Stimulated activated CD4-positive, alpha-beta T cell treated with anti-CD3 and anti-CD28 coated beads, Interleukin-12 subunit alpha, Interleukin-12 subunit beta, amount 100 ng/mL, for 4 hours (primary cell): ENCODE results near the gene TRPM2.

Experiments
- DNase-seq: peaks from one replicate; pipeline ENCODE4 v3.0.0-alpha.2; 2020

The TRPM2 gene

DNA sequence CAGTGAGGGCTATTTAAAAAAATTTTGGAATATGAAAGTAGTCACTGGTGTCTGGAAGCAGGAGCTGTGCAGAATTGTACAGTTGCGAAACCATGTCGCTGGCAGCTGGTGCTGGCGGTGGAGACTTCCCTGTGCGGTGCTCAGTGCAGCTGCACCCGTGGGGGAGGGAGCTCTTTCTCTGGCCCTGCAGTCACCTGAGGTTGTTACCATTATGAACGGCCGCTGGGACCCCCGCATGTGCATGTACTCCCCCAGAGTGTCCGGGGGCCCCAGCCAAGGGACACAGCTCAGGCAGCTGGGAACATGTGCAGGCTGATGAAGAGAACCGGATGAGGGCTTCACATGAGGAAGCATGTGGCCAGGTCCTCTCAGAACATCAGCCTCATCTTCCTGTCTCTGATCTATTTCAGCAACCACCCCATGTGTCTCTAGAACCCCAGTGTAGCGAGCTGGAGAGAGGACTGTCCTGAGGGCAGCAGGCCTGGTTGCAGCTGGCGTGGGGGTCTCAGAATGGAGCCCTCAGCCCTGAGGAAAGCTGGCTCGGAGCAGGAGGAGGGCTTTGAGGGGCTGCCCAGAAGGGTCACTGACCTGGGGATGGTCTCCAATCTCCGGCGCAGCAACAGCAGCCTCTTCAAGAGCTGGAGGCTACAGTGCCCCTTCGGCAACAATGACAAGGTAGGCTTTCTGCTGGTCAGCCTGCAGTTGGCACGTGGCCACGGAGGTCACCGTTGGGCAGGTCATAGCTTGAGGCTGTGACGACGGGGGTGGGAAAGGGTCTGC, at the start of gene TRPM2:
Gene TRPM2 (plus strand): TSS at position 431 of the 780 bp plus-strand sequence. CDS start 80 bp downstream, at position 511.
- no peak for DNase-seq

DNA sequence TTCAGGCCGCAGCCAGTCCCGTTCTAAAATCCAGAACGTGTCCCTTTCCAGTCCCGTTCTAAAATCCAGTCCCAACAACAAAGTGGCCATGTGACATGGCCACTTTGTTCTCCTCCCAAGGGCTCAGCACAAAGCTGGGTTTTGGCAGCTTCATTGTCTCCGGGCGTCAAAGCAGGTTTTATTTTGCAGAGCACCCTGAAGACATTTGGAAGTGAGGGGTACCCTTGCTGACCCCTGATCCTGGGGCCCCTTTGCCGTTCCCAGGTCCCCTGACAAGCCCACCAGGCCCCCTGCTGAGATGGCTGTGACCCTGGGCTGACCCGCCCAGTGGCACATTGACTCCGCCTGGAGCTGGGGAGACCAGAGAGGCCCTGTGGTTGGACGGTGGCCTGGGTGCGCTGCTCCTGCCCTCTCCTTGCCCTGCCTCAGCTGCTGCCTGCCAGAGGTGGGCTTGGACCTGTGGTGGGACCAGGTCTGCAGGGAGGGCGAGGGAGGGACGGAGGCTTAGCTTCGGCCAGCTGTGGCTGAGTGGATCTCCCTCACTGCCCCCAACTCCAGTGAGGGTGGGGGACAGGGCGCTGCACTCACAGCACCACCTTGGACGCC, 49.3 kb upstream of the TRPM2 start:
- DNase-seq: no peak

DNA sequence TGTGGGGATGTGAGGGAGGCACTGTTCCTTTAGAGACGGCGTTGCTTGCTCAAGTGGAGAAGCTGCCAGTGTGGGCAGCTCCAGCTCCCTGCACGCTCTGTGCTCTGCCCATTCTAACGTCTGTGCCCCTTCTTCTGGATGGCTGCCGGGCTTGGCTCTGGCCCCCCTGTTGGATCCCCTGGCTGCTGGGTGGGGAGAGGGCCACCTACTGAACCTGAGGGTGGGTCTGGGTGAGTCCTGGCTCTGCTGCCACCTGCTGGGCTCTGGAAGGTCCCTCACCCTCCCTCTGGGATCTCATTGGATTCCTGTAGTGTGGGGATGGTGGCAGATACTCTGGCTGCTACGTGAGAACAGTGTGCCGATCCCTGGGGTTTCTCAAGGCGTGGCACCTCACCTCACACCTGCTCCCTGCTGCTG, 48.5 kb upstream of the TRPM2 start:
- peak; percentile 45 for DNase-seq

DNA sequence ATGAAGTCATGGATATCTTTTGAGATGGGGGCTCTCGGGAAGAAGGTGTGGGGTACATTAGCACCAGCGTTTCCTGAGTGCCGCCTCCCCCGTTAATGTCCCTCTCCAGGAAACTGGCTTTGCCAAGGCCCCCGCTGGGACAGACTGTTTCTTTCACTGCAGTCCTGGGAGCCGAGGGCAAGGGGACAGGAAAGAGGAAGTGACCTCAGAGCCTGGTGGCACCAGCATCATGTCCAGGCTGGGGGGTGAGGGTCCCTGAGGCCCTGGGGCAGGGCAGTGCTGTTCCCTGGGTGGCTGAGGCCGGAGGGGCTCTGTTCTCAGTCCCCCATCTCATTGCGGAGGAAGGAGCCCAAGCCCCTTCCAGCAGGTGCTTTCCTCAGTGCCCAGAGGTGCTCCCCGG, 47.7 kb upstream of the TRPM2 start:
- DNase-seq: no peak

DNA sequence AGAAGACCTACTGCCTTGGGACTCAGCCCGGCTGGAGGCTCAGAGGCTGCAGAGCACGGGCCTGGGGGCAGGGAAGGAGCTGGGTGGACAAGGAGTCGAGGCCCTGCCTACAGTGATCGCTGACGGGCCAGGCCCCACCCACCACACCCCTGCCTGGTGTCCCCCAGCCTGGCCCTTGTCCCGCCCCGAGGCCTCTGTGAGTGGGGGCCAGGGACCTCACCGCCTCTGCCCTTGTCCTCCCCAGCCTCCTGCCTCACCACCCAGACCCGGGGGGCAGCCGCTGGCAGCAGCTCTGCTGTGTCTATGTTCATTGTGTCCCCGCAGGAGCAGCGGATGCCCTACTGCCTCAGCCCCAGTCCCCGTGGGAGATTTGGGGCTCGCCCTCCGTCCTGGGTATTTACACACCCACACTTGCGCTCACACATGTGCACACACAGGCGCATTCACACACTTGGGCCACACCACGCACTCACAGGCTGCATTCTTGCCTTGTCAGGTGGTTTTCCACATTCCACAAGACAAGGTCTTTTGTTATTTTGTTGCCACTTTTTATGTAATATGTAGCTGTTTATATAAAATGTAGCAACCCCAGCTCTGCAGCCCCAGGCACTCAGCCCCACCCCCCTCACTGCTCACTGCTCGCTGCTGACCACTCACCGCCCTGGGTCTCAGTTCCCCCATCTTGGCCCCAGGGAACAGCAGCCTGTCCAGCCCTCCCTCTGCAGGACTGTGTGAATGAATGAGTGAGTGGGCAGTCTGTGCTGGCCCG, 46.3 kb upstream of the TRPM2 start:
- DNase-seq: no peak

DNA sequence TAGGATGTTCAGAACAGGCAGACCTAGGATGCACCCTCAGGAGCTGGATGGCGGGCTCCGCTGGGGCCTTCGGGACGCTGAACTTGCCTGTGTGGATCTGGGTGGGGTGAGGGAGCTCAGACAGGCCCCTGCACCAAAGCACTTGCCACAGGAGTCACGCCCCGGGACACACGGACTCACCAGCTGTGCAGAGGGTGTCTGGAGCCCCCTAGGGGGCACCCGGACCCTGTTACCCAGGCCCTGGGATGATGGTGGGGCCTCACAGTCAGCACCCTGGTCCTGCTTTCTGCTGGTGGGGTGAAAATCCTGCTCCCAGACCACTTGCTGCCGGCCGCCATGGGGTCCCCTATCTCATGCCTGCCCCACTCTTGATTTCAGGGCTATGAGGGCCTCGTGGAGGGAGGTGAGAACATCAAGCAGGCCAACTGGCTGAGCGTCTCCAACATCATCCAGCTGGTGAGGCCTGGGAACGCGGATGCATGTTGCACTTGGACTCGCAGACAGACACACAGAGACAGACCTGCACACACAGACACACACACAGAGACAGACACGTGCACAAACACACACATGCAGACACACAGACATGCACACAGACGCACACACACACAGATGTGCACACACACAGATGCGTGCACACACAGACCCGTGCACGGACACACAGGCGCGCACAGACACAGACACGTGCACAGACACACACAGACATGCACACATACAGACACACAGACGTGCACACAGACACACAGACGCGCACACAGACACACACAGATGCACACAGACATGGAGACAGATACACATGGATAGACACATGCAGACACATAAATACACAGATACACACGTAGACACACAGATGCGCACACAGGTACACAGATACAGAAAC, 42.6 kb upstream of the TRPM2 start:
- no peak for DNase-seq

DNA sequence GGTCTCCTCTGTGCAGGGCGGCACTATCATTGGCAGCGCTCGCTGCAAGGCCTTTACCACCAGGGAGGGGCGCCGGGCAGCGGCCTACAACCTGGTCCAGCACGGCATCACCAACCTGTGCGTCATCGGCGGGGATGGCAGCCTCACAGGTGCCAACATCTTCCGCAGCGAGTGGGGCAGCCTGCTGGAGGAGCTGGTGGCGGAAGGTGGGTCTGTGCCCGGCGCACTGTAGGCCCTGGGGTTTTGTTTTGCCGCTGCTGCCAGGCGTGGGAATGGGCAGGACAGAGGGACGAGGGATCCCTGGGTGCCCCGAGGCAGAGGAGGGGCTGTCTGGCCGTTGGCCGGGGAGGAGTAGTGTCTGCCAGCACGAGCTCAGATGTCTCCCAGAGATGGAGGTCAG, 41.3 kb upstream of the TRPM2 start:
- no peak for DNase-seq

DNA sequence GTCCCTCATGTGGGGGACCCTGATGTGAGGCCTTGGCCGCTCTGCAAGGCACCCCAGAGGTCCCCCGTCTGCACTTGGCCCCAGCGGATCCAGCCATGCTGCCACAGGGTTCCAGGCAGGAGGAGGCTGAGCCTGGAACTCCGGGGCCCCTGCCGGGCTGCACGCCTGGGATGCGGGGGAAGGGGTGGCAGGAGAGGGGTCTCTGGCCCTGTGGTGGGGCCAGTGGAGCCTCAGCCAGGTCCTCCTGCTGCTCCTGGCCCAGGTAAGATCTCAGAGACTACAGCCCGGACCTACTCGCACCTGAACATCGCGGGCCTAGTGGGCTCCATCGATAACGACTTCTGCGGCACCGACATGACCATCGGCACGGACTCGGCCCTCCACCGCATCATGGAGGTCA, 40.7 kb upstream of the TRPM2 start:
- DNase-seq: no peak

DNA sequence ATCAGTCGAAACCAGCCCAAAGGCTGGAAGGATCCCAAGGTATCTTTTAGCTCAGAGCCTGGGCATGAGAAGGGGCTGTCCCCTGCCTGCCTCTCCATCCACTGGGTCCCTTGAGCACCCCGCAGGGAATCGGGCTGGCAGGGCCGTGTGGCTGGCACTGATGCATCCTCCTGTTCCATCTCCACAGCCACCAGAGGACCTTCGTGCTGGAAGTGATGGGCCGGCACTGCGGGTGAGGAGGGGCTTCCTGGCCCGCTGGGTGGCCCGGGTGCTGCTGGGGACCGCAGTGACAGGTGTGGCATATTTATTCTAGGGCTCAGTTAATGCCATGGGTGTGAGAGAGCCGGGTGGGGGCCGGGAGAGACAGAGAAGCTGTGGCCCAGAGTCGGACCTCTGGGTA, 40.0 kb upstream of the TRPM2 start:
- DNase-seq: no peak

DNA sequence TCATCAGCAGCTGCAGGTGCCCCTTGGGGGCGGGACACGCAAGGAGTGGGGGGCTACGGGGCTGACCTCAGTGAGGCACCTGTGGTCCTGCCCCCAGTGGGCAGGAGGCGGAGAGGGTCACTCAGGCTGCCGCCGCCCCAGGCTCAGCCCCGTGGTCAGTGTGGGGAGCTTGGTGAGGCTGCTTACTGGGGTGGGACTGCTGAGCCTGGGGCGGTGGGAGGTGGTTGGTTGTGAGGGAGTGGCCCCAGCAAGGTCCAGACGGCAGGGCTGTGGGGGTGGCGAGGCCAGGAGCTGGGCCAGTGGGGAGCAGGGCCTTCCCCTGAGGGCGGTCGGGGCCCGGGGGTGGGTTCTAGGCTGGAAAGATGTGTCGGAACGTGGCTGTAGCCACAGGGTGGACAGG, 39.3 kb upstream of the TRPM2 start:
- no peak for DNase-seq

DNA sequence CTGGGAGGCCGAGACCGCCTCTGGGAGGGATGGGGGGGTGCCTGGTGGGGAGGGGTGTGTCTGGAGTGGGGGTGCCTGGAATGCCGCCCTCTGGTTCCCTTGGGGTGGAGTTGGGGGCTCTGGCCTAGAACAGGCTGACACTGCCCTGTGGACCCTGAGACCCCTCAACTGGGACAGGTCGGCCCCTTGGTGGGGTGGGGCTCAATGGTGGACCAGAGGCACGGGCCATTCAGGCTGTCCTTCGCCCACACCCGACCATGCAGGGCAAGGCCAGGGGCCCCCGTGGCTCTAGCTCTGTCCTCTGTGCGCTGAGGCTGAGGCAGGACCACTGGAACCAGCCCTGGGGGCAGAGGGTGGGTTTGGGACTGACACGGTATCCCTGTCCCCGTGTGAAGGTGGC, 38.9 kb upstream of the TRPM2 start:
- no peak for DNase-seq

DNA sequence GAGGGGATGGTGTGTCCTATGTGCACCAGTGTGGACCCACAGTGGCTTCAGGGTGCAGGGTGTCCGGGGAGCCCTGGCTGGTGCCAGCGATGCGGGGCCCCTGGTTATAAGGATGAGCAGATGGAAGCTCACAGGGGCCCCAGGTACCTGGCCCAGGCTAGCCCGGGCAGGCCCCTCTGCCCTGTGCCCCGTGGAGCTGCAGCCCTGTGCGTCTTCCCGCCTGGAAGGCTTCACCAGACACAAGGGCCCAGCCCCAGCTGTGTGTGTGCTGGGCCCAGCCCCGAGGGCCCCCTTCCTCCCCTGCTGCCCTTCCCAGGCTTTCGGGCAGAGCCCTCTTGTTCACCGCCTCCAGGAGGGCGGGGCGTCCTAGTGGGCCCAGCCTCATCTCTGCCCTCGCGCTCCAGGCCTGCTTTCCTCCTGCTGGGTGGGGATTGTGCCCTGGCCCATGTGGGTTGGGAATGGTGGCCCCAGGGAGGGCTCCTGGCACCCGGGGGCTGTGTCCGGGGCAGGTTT, 37.7 kb upstream of the TRPM2 start:
- no peak for DNase-seq

DNA sequence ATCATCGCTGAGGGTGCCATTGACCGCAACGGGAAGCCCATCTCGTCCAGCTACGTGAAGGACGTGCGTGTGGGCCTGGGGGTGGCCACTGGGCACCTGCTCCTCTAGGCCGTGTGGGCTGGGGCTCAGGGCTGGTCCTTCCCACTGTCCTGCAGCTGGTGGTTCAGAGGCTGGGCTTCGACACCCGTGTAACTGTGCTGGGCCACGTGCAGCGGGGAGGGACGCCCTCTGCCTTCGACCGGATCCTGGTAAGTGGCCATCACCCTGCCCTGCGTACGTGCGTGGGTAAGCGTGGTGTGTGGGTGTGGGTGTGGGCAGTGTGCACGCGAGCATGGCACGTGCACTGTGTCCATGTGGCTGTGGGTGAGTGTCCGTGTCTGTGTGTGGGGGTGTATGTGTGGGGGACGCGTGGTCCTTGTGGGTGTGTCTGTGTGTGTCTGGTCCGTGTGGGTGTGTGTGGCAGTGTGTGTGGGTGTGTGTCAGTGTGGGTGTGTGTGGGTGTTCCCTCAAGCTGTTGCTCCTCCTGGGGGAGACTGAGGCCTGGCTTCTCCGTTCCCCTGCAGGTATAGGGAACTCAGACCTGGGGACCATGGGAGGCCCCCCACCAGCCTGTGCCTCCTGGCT, 37.0 kb upstream of the TRPM2 start:
- no peak for DNase-seq

DNA sequence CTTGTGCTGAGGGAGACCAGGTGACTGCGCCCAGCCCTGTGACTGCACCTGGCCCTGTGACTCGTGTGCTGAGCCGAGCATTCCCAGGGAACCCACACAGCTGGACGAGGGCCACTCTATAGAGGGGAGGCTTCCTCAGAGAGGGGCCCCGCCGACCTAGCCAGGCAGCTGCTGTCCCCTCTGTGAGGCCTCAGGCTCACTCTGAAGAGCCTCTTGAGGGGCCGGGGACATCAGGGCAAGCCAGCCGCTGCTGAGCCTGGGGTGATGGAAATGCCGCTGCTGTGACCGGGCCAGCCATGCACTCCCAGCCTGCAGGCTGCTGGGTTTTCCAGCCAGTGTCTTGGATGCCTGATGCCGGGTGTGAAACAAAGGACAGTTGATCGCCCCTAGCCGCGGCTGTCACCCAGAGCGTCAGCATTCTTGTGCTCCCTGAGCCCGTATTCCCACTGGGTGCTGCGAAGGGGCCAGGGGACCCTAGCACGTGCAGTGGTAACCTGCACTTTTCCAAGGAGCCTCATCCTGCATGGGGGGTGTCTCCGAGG, 36.1 kb upstream of the TRPM2 start:
- DNase-seq: no peak

DNA sequence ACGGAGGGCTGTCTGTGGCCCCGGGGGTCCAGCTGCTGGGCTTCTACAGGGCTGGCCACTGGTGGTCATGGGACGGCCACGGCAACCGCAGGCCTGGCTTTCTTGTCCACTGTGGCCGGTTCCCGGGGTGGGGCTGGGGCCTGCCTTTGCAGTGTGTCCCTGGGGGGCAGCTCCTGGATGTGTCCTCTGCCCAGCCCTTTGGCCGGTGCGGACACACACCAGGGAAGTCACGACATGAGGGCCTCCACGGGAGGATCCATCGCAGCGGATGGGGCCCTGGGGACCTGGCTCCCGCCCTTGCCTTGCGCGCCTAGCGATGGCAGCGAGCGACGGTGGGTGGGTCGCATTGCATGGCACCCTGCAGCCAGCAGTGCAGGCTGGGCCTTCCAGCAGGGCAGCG, 35.5 kb upstream of the TRPM2 start:
- DNase-seq: no peak

DNA sequence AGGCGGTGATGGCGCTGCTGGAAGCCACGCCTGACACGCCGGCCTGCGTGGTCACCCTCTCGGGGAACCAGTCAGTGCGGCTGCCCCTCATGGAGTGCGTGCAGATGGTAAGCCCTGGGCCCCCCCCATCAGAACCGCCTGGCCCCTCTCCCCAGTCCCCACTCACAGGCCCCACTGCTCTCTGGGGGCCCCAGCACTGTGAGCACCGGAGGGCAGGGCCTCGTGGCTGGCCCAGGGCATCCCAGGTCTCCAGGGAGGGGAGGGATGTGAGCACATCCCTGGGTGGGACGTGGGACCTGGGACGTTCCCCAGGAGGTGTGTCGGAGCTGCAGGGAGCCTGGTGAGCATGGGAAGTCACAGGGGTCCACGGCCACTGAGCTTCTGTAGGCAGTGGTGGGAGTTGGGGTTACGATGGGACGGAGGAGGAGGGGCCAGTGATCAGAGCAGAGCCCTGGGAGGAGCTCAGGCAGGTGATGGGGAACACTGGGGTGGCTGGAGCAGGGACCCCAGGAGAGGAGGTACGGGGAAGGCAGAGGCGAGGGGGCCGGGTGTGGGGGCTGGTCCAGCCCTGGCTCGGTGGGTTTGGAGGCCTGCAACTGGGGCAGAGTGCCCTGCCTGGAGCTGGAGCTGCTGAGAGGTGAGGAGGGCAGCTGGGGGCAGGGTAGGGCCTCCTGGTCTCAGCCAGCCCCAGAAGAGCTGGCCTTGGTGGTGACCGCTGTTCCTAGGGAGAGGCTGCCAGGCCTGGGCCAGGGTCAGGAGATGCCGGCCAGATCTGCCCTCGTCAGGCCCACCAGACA, 34.7 kb upstream of the TRPM2 start:
- no peak for DNase-seq

DNA sequence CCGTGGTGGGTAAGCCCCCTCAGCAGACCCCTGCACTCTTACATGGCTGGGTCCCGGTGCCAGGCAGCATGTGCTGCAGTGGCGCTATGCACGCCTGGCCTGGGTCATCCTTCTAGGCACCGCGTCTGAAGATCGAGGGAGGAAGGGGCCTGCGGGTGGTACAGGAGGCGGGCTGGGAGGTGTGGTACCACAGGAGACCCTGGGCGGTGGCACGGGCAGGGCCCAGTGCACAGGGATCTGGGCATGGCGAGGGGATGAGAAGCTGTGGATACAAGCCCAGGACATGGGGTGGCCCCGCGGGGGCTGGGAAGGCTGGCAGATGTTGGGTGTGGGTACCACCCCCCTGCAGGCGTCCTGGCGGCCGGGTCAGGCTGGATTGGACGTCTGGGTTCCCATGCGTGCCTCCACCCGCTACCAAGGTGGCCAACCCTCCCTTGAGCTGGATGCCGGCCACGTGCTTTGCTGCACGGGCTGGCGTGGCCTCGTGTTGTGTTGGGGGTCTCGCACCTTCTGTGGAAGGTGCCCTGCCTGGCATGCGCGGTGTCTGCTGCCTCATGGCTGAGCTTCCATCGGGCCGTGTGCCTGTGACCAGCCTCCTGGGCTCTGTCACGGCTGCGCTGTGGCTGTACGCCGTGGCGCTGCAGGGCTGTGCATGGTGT, 33.9 kb upstream of the TRPM2 start:
- no peak for DNase-seq

DNA sequence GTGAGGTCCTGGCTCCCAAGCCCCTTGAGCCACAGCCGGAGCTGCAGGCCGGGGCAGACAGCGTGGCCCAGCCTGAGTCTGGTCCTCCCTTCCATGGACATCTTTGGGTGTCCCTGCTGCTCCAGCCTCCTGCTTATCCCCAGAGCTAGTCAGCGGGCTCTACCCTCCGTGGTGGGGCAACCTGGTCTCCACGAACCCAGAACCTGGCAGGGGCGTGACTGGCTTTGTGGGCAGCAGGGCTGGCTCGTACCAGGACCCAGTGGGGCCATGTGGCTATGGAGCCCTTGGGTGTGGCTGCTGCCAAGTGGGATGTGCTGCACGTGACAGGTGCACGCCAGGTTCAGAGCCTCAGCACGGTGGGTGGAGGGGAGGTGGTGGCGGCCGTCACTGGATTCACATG, 32.6 kb upstream of the TRPM2 start:
- DNase-seq: no peak

DNA sequence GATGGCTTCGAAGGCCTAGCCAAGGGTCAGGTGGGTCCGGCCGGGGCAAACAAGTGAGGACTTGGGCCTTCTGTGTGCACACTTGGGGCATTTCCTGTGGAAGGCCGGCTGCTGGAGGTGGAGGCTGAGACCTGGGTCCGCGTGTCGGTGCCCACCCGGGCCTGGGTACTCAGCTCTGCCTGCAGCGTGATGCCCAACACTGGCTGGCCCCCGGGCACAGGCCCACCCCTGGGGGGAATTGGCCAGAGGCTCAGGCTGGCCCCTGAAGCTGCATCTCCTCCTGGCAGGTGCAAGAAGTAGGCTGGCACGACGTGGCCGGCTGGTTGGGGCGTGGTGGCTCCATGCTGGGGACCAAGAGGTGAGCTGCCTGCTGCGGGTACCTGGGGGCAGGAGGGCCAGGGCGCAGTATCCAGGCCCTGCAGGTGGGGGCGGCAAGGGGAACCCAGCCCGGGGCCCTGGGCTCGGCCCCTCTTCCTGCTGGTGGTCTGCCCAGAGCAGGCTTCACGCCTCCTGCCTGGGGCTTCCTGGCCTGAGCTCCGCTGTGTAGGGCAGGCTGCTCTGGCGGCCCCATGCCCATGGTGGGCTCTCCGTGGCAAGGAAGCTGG, 31.5 kb upstream of the TRPM2 start:
- DNase-seq: no peak
